NCI-H1436 treated with DMSO at 0.1 percent for 48 hours (cell line): ENCODE measurements around the gene BAIAP2.
"Not testable (repeated sequence)": the region's sequence is repeated elsewhere in the genome, so short reads cannot be mapped to it uniquely, and the experiment has no call there.

Experiments
- DNase-seq: peaks from one replicate; lab custom pipeline; 2025; lab: John Stamatoyannopoulos, UW

BAIAP2 gene

GRCh38 chr17:81021531-81022343, 13.2 kb upstream of the BAIAP2 start:
- DNase-seq: no peak

GRCh38 chr17:81022344-81022676, 12.6 kb upstream of the BAIAP2 start:
- no peak for DNase-seq

GRCh38 chr17:81025065-81025740, 9.7 kb upstream of the BAIAP2 start:
- DNase-seq: no peak

GRCh38 chr17:81025741-81026129, 9.2 kb upstream of the BAIAP2 start:
- no peak for DNase-seq

- no peak for DNase-seq
Measured at GRCh38 chr17:81026266-81027036, 8.5 kb upstream of the BAIAP2 start.

- no peak for DNase-seq
Measured at GRCh38 chr17:81027038-81027437, 7.9 kb upstream of the BAIAP2 start.

GRCh38 chr17:81027591-81028505, 7.1 kb upstream of the BAIAP2 start:
- no peak for DNase-seq

GRCh38 chr17:81028506-81028858, 6.5 kb upstream of the BAIAP2 start:
- no peak for DNase-seq

- DNase-seq: no peak
Measured at GRCh38 chr17:81029859-81030258, 5.1 kb upstream of the BAIAP2 start.

GRCh38 chr17:81030312-81030711, 4.6 kb upstream of the BAIAP2 start:
- not testable (repeated sequence) for DNase-seq

- DNase-seq: no peak
Measured at GRCh38 chr17:81030741-81031565, 4.0 kb upstream of the BAIAP2 start.

- no peak for DNase-seq
Measured at GRCh38 chr17:81031566-81032550, 3.1 kb upstream of the BAIAP2 start.

GRCh38 chr17:81032641-81033480, 2.1 kb upstream of the BAIAP2 start:
- no peak for DNase-seq

- no peak for DNase-seq
Measured at GRCh38 chr17:81033535-81034167, 1.3 kb upstream of the BAIAP2 start.

GRCh38 chr17:81034168-81034777, 678 bp upstream of the BAIAP2 start:
- DNase-seq: no peak

- DNase-seq: no peak
Measured at GRCh38 chr17:81035521-81036196, 708 bp downstream of the BAIAP2 start.

- no peak for DNase-seq
Measured at GRCh38 chr17:81036197-81036941, 1.4 kb downstream of the BAIAP2 start.
